CD14-positive monocyte (primary cell): ENCODE measurements around the gene PEX11G. TPM values are rescaled to one million over a fixed set of nuclear protein-coding genes. Genes with fewer than 3 reads are reported as not detected.

Experiments
- DNase-seq, 3 donors: peaks; one replicate each; pipeline ENCODE4 v3.0.0-alpha.2; 2011 to 2022
- H2AFZ ChIP-seq: 2 replicates; pipeline ENCODE4 v1.6.0; 2012; ENCODE audit warnings: mild to moderate bottlenecking, low read depth, low read length, inconsistent platforms; ENCODE audit not compliant: insufficient read depth, poor library complexity, severe bottlenecking
- H3K27ac ChIP-seq, 2 donors: 1 replicate in 1 of 2; 2 replicates in 1 of 2; pipeline ENCODE4 v1.5.1; 2012 to 2013; ENCODE audit warnings: low read length in 2 of 2, control low read depth in 1 of 2, inconsistent platforms in 1 of 2, low read depth in 1 of 2, mild to moderate bottlenecking in 1 of 2
- H3K27me3 ChIP-seq, 2 donors: one replicate each; pipeline versions ENCODE4 v1.6.0 to v1.6.1; 2011 to 2013; ENCODE audit warnings: low read length in 2 of 2; ENCODE audit not compliant: control insufficient read depth in 2 of 2, insufficient read depth in 2 of 2
- H3K36me3 ChIP-seq, 2 donors: replicated peaks in 1 of 2; 1 replicate in 1 of 2; 2 replicates in 1 of 2; pipeline versions ENCODE4 v1.5.1 to v1.6.1; 2012 to 2013; ENCODE audit warnings: low read length in 2 of 2, control low read depth in 1 of 2, inconsistent platforms in 1 of 2, mild to moderate bottlenecking in 1 of 2; ENCODE audit not compliant: insufficient read depth in 2 of 2, control insufficient read depth in 1 of 2
- H3K4me1 ChIP-seq, 2 donors: 1 replicate in 1 of 2; 2 replicates in 1 of 2; pipeline versions ENCODE4 v1.5.1 to v1.6.1; 2012 to 2013; ENCODE audit warnings: low read length in 2 of 2, control low read depth in 1 of 2, inconsistent platforms in 1 of 2, mild to moderate bottlenecking in 1 of 2, moderate library complexity in 1 of 2; ENCODE audit not compliant: insufficient read depth in 2 of 2, control insufficient read depth in 1 of 2
- H3K4me2 ChIP-seq: replicated peaks from 2 replicates; pipeline ENCODE3; 2012; ENCODE audit warnings: low read length, moderate library complexity, mild to moderate bottlenecking; ENCODE audit not compliant: poor library complexity, severe bottlenecking; ENCODE audit errors: extremely low read depth
- H3K4me3 ChIP-seq, 3 experiments: fragments of 200-600 bp in 1 of 3; sonication (generic) in 1 of 3; replicated peaks in 1 of 3; 1 replicate in 2 of 3; 2 replicates in 1 of 3; pipeline ENCODE4 v1.5.1; 2011 to 2013; ENCODE audit warnings: low read length in 3 of 3, mild to moderate bottlenecking in 3 of 3, control low read depth in 2 of 3, low read depth in 2 of 3, inconsistent platforms in 1 of 3, moderate library complexity in 1 of 3
- H3K79me2 ChIP-seq: 2 replicates; pipeline ENCODE4 v1.6.0; 2012; ENCODE audit warnings: mild to moderate bottlenecking, control low read depth, inconsistent platforms, low read length, moderate library complexity; ENCODE audit not compliant: insufficient read depth
- H3K9ac ChIP-seq: 2 replicates; pipeline ENCODE4 v1.6.0; 2017; ENCODE audit warnings: low read length, mild to moderate bottlenecking; ENCODE audit not compliant: insufficient read depth, poor library complexity, severe bottlenecking
- H3K9me3 ChIP-seq, 2 donors: replicated peaks in 1 of 2; 1 replicate in 1 of 2; 2 replicates in 1 of 2; pipeline versions ENCODE4 v1.5.1 to v1.6.1; 2012 to 2013; ENCODE audit warnings: low read length in 2 of 2, control low read depth in 1 of 2; ENCODE audit not compliant: control insufficient read depth in 1 of 2, insufficient read depth in 1 of 2
- H4K20me1 ChIP-seq: 2 replicates; pipeline ENCODE4 v1.6.0; 2012; ENCODE audit warnings: mild to moderate bottlenecking, low read length, control low read depth, moderate library complexity; ENCODE audit not compliant: insufficient read depth
- H3K27ac Mint-ChIP-seq, 7 donors: one replicate each; pipeline ENCODE4 v1.8.0; 2020; ENCODE audit warnings: mild to moderate bottlenecking in 7 of 7, mixed read lengths in 7 of 7, moderate library complexity in 6 of 7, inconsistent platforms in 2 of 7
- H3K27me3 Mint-ChIP-seq, 3 donors: one replicate each; pipeline ENCODE4 v1.8.0; 2021 to 2022; ENCODE audit warnings: low read depth in 3 of 3, mild to moderate bottlenecking in 3 of 3, mixed read lengths in 3 of 3, moderate library complexity in 3 of 3, inconsistent platforms in 1 of 3
- H3K36me3 Mint-ChIP-seq, 2 donors: one replicate each; pipeline ENCODE4 v1.8.0; 2020; ENCODE audit warnings: mixed read lengths in 2 of 2, inconsistent platforms in 1 of 2, mild to moderate bottlenecking in 1 of 2
- H3K4me1 Mint-ChIP-seq: one replicate; pipeline ENCODE4 v1.8.0; 2020; ENCODE audit warnings: mild to moderate bottlenecking, mixed read lengths
- H3K4me3 Mint-ChIP-seq, 2 donors: one replicate each; pipeline ENCODE4 v1.8.0; 2020; ENCODE audit warnings: mild to moderate bottlenecking in 2 of 2, mixed read lengths in 2 of 2, moderate library complexity in 1 of 2
- H3K9me3 Mint-ChIP-seq, 7 donors: one replicate each; pipeline ENCODE4 v1.8.0; 2020 to 2022; ENCODE audit warnings: mixed read lengths in 7 of 7, mild to moderate bottlenecking in 6 of 7, moderate library complexity in 6 of 7, inconsistent platforms in 2 of 7
- CTCF ChIP-seq: fragments of 200-600 bp; IDR thresholded peaks from one replicate; pipeline ENCODE4 v1.8.0; 2022; ENCODE audit warnings: antibody characterized with exemption, mild to moderate bottlenecking
- WGBS: methylation state at CpG from one replicate; pipeline ENCODE4 v1.1.5; 2013; ENCODE audit warnings: missing lambda C conversion rate; ENCODE audit not compliant: insufficient coverage; 5-methylcytosine and 5-hydroxymethylcytosine counted together
- intact Hi-C, 2 donors: fragments of 100-400 bp; cut with micrococcal nuclease; formaldehyde crosslinking; loops; one replicate each; pipeline versions ENCODE4 v1.15.0 to v1.15.1; 2023
- polyA plus RNA-seq, 3 donors: library from polyadenylated mRNA; depleted of rRNA in 1 of 3; unstranded in 2 of 3; stranded (reverse) in 1 of 3; fragments of 300-500 nt in 2 of 3; fragments of >200 nt in 1 of 3; fragmentation: Illumina TruSeq in 2 of 3; gene quantifications; 1 replicate in 2 of 3; 2 replicates in 1 of 3; pipeline ENCODE4 v1.2.3, GENCODE V29; 2012 to 2021

The PEX11G gene
- polyA plus RNA-seq, 3 donors, result 0.77 to 3.0 (median 1.4) TPM

- peaks cover 6 to 39% of the 10 kb centered on the region in 2 donors for H3K27me3 ChIP-seq
- Mint-ChIP-seq H3K4me1 (peaks cover 38% of the 10 kb centered on the region), H3K27ac (no peak overlapping the region), H3K36me3 (no peaks in the 10 kb centered on the region), H3K27me3 (peaks cover 40 to 55% (median 51%) of the 10 kb centered on the region in 3 donors), H3K4me3 (peak overlapping the region; percentile 59 to 85), H3K9me3 (peaks cover 5 to 16% (median 7%) of the 10 kb centered on the region in 7 donors)
- no peaks in the 10 kb centered on the region for H3K79me2 ChIP-seq
- DNase-seq, result peak in 2 of 3 donors; percentile 21 to 26
- intact Hi-C loops, result no loop called here
- H3K36me3 ChIP-seq, result no peaks in the 10 kb centered on the region
- no peak for TF ChIP-seq CTCF
- no peak overlapping the region for H3K27ac ChIP-seq
- H2AFZ ChIP-seq, result peak overlapping the region; percentile 67
- H3K4me1 ChIP-seq, result peaks cover 40 to 45% of the 10 kb centered on the region in 2 donors
- no peaks in the 10 kb centered on the region for H4K20me1 ChIP-seq
- peak overlapping the region; percentile 65 for H3K4me2 ChIP-seq
- 3% methylated on average over 80 of the region's 93 CpGs for whole genome bisulfite sequencing
- H3K9me3 ChIP-seq, result peaks cover 0 to 3% of the 10 kb centered on the region in 2 donors
- no peak overlapping the region for H3K9ac ChIP-seq
- H3K4me3 ChIP-seq, result peak overlapping the region in 1 of 3 experiments; percentile 57
These were observed 12.1 kb upstream of the PEX11G start for GRCh38 chr19:7500811-7501450.

- TF ChIP-seq CTCF, result peak; percentile 69
- H3K9me3 Mint-ChIP-seq, result peaks cover 0 to 12% (median 7%) of the 10 kb centered on the region in 7 donors
- H3K27ac Mint-ChIP-seq, result peak overlapping the region in 3 of 7 donors; percentile 4 to 23 (median 13)
- Histone ChIP-seq H2AFZ (no peak overlapping the region), H3K27ac (no peak overlapping the region), H3K79me2 (no peaks in the 10 kb centered on the region), H3K9ac (no peak overlapping the region), H4K20me1 (no peaks in the 10 kb centered on the region), H3K27me3 (peaks cover 6 to 17% of the 10 kb centered on the region in 2 donors), H3K36me3 (no peaks in the 10 kb centered on the region), H3K4me2 (no peak overlapping the region), H3K4me1 (peaks cover 49 to 59% of the 10 kb centered on the region in 2 donors), H3K9me3 (peaks cover 0 to 3% of the 10 kb centered on the region in 2 donors), H3K4me3 (no peak overlapping the region)
- WGBS, result 64% methylated on average over 7 of the region's 7 CpGs
- DNase-seq, result peak in 1 of 3 donors; percentile 23
- no peaks in the 10 kb centered on the region for H3K36me3 Mint-ChIP-seq
- no peak overlapping the region for H3K4me3 Mint-ChIP-seq
- H3K4me1 Mint-ChIP-seq, result peaks cover 55% of the 10 kb centered on the region
- intact Hi-C loops, result no loop called here
- H3K27me3 Mint-ChIP-seq, result peaks cover 27 to 35% (median 28%) of the 10 kb centered on the region in 3 donors
These were observed 8.5 kb upstream of the PEX11G start for GRCh38 chr19:7497292-7497691.
